Neural cell (in vitro differentiated cells): ENCODE data around the gene ATAD1. TPM values are rescaled to one million over a fixed set of nuclear protein-coding genes. Genes with fewer than 3 reads are reported as not detected.

Experiments used
- H2AFZ ChIP-seq: fragments of 200-600, 300-800 bp; sonication (generic), shearing (Covaris generic); 2 replicates; pipeline ENCODE4 v1.6.0; 2014; ENCODE audit warnings: low read depth, mild to moderate bottlenecking, antibody characterized with exemption, low read length, moderate library complexity
- H3F3A ChIP-seq: fragments of 200-600 bp; shearing (Covaris generic); 2 replicates; pipeline ENCODE4 v1.6.1; 2016; ENCODE audit warnings: mild to moderate bottlenecking, moderate library complexity, mixed read lengths, antibody characterized with exemption, low read length; ENCODE audit not compliant: insufficient read depth, poor library complexity, severe bottlenecking
- H3K27ac ChIP-seq: fragments of 200-600, 300-800 bp; sonication (generic), shearing (Covaris generic); 2 replicates; pipeline ENCODE4 v1.5.1; 2014; ENCODE audit warnings: mild to moderate bottlenecking, low read length, moderate library complexity
- H3K27me3 ChIP-seq: fragments of 300-800, 200-600 bp; sonication (generic), shearing (Covaris generic); 2 replicates; pipeline ENCODE4 v1.6.0; 2014; ENCODE audit warnings: mild to moderate bottlenecking, low read depth, low read length, moderate library complexity; ENCODE audit not compliant: insufficient read depth
- H3K36me3 ChIP-seq: fragments of 300-800, 200-600 bp; sonication (generic), shearing (Covaris generic); 2 replicates; pipeline ENCODE4 v1.5.1; 2014; ENCODE audit warnings: mild to moderate bottlenecking, antibody characterized with exemption, low read length, moderate library complexity; ENCODE audit not compliant: insufficient read depth
- H3K4me2 ChIP-seq: fragments of 300-800, 200-600 bp; sonication (generic), shearing (Covaris generic); 2 replicates; pipeline ENCODE4 v1.6.0; 2014; ENCODE audit warnings: mild to moderate bottlenecking, low read length
- H3K4me3 ChIP-seq: fragments of 300-800, 200-600 bp; sonication (generic), shearing (Covaris generic); 2 replicates; pipeline ENCODE4 v1.5.1; 2014; ENCODE audit warnings: mild to moderate bottlenecking, low read length, moderate library complexity
- H3K79me2 ChIP-seq: fragments of 200-600 bp; shearing (Covaris generic); replicated peaks from 2 replicates; pipeline ENCODE4 v1.6.0; 2014; ENCODE audit warnings: mild to moderate bottlenecking, low read length, moderate library complexity; ENCODE audit not compliant: insufficient read depth
- H3K9ac ChIP-seq: fragments of 300-800, 200-600 bp; sonication (generic), shearing (Covaris generic); 2 replicates; pipeline ENCODE4 v1.6.1; 2016; ENCODE audit warnings: mild to moderate bottlenecking, low read length, mixed read lengths
- H3K9me2 ChIP-seq: fragments of 200-600 bp; shearing (Covaris generic); 2 replicates; pipeline ENCODE4 v1.6.1; 2016; ENCODE audit warnings: mild to moderate bottlenecking, low read length, mixed read lengths; ENCODE audit not compliant: insufficient read depth
- H3K9me3 ChIP-seq: fragments of 200-600, 300-800 bp; sonication (generic), shearing (Covaris generic); 2 replicates; pipeline ENCODE4 v1.6.1; 2016; ENCODE audit warnings: mild to moderate bottlenecking, mixed run types, low read length, moderate library complexity, mixed read lengths
- H4K20me1 ChIP-seq: fragments of 200-600 bp; shearing (Covaris generic); 2 replicates; pipeline ENCODE4 v1.6.1; 2016; ENCODE audit warnings: mild to moderate bottlenecking, mixed run types; ENCODE audit not compliant: insufficient read depth
- CTCF ChIP-seq: fragments of 450-650 bp; IDR thresholded peaks from 2 replicates; pipeline ENCODE4 v1.5.1; 2014; ENCODE audit warnings: antibody characterized with exemption, mild to moderate bottlenecking, moderate library complexity; ENCODE audit not compliant: poor library complexity, severe bottlenecking
- EP300 ChIP-seq: fragments of 450-650 bp; conservative IDR thresholded peaks from 2 replicates; pipeline ENCODE4 v1.6.1; 2014; ENCODE audit warnings: antibody characterized with exemption, mild to moderate bottlenecking, moderate library complexity; ENCODE audit not compliant: poor library complexity, severe bottlenecking
- EZH2 ChIP-seq: fragments of 200-600, 300-800 bp; shearing (Covaris generic), sonication (generic); IDR thresholded peaks from 2 replicates; pipeline ENCODE4 v1.6.1; 2014; ENCODE audit warnings: antibody characterized with exemption, low read length, borderline replicate concordance, mild to moderate bottlenecking; ENCODE audit not compliant: insufficient read depth, poor library complexity, severe bottlenecking
- MXI1 ChIP-seq: fragments of 450-650 bp; conservative IDR thresholded peaks from 2 replicates; pipeline ENCODE4 v1.6.1; 2014; ENCODE audit warnings: antibody characterized with exemption, mild to moderate bottlenecking; ENCODE audit not compliant: poor library complexity, severe bottlenecking
- POLR2AphosphoS5 ChIP-seq: IDR thresholded peaks from 2 replicates; pipeline ENCODE4 v1.6.1; 2012
- RAD21 ChIP-seq: fragments of 450-650 bp; conservative IDR thresholded peaks from 2 replicates; pipeline ENCODE4 v1.6.1; 2014; ENCODE audit warnings: antibody characterized with exemption, mild to moderate bottlenecking, moderate library complexity
- REST ChIP-seq: IDR thresholded peaks from 2 replicates; pipeline ENCODE4 v1.6.1; 2012; ENCODE audit warnings: borderline replicate concordance
- SMC3 ChIP-seq: fragments of 450-650 bp; conservative IDR thresholded peaks from 2 replicates; pipeline ENCODE4 v1.6.1; 2014; ENCODE audit warnings: antibody characterized with exemption, mild to moderate bottlenecking, moderate library complexity; ENCODE audit not compliant: poor library complexity
- TAF1 ChIP-seq: IDR thresholded peaks from 2 replicates; pipeline ENCODE4 v1.6.1; 2012; ENCODE audit warnings: low read depth
- polyA plus RNA-seq: library from polyadenylated mRNA; depleted of rRNA; stranded (reverse); fragments of >200 nt; gene quantifications from 2 replicates; pipeline ENCODE4 v1.2.3, GENCODE V29; 2014

Gene ATAD1
- polyA plus RNA-seq, 1 donor from 2014 or later = 165 TPM

GRCh38 chr10:87826653-87827052 lies 8.6 kb upstream of the ATAD1 start:
- Histone ChIP-seq H3K9me3 (no peaks in the 10 kb centered on the region), H3K9ac (no peak overlapping the region), H3K27me3 (no peaks in the 10 kb centered on the region), H3K4me2 (no peak overlapping the region), H4K20me1 (no peaks in the 10 kb centered on the region), H3K79me2 (no peaks in the 10 kb centered on the region), H3K36me3 (no peaks in the 10 kb centered on the region), H3F3A (no peaks in the 10 kb centered on the region), H3K9me2 (no peaks in the 10 kb centered on the region), H2AFZ (no peak overlapping the region), H3K27ac (no peak overlapping the region), H3K4me3 (no peak overlapping the region)
- TF ChIP-seq RAD21 (no peak), EZH2 (no peak), POLR2AphosphoS5 (no peak), SMC3 (no peak), MXI1 (no peak), EP300 (no peak), REST (no peak), CTCF (no peak), TAF1 (no peak)

GRCh38 chr10:87819289-87819585 lies 1.2 kb upstream of the ATAD1 start:
- H4K20me1 ChIP-seq = no peaks in the 10 kb centered on the region
- no peaks in the 10 kb centered on the region for H3K9me2 ChIP-seq
- H3K9me3 ChIP-seq = no peaks in the 10 kb centered on the region
- peak overlapping the region; percentile 67 for H3K4me2 ChIP-seq
- peak overlapping the region; percentile 91 for H3K9ac ChIP-seq
- H3K27ac ChIP-seq = peak overlapping the region; percentile 89
- H3K27me3 ChIP-seq = no peaks in the 10 kb centered on the region
- peaks cover 4% of the 10 kb centered on the region for H3F3A ChIP-seq
- H2AFZ ChIP-seq = peak overlapping the region; percentile 54
- H3K4me3 ChIP-seq = peak overlapping the region; percentile 80
- no peaks in the 10 kb centered on the region for H3K36me3 ChIP-seq
- TF ChIP-seq EP300 (no peak), TAF1 (no peak), EZH2 (no peak), RAD21 (no peak), POLR2AphosphoS5 (no peak), SMC3 (no peak), CTCF (no peak), REST (no peak), MXI1 (no peak)
- H3K79me2 ChIP-seq = peaks cover 35% of the 10 kb centered on the region
